ENCODE results near the gene IMMP2L.

The IMMP2L gene

DNA sequence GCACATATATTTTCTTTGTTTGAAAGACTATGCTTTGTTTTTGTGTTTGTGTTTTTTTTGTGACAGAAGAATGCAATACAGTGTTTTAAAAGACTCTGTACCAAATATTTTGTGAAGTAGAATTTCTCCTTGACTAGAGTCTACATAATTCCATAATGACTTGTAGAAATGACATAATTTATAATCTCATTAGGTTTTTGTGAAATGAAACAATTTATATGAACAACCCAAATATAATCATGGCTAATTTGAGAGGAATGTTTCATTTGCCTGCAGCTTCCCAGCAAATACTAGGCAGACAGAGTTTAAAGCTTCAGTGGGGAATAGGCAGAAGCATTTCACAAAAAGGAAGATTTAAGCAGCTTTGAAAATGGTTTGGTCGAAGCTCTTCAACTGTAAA, 686.9 kb downstream of the IMMP2L start:
- TF ChIP-seq REST (IDR thresholded peaks at IDR 0.05; ENCODE audit: insufficient read depth in 1 of 2, low read depth in 2 of 2, low read length in 2 of 2) = no peak
- TF ChIP-seq POLR2AphosphoS5 (IDR thresholded peaks at IDR 0.05; ENCODE audit: low read depth, low read length) = no peak
- no peak for TF ChIP-seq SIN3A (IDR thresholded peaks at IDR 0.05; ENCODE audit: borderline replicate concordance, insufficient read depth, low read length)
- no peak for TF ChIP-seq TAF1 (IDR thresholded peaks at IDR 0.05; ENCODE audit: borderline replicate concordance, insufficient read depth, low read length)
- no peak for TF ChIP-seq FOXP2 (optimal IDR thresholded peaks at IDR 0.05; ENCODE audit: borderline replicate concordance, extremely low read depth, extremely low read length, insufficient read depth)

DNA sequence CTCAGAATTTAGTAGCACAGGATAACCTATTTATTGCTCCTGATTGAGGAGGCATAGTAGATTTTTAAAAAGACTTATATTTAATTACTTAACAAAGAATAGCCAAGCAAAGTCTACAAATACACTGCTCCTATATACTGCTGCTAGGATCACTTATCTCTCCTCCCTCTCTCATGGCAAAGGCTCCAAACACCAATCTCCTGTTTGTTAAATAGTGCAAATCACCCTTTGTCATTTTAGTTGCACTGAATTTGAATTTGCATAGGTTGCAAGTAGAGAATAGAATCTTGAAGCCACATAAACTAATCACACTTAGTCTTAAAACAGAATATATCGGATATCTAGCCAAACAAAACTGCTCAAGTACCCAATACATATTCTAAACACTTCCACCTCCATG, 690.4 kb downstream of the IMMP2L start:
- no peak for TF ChIP-seq REST (IDR thresholded peaks at IDR 0.05; ENCODE audit: insufficient read depth in 1 of 2, low read depth in 2 of 2, low read length in 2 of 2)
- TF ChIP-seq TAF1 (IDR thresholded peaks at IDR 0.05; ENCODE audit: borderline replicate concordance, insufficient read depth, low read length) = no peak
- no peak for TF ChIP-seq FOXP2 (optimal IDR thresholded peaks at IDR 0.05; ENCODE audit: borderline replicate concordance, extremely low read depth, extremely low read length, insufficient read depth)
- TF ChIP-seq POLR2AphosphoS5 (IDR thresholded peaks at IDR 0.05; ENCODE audit: low read depth, low read length) = no peak
- TF ChIP-seq SIN3A (IDR thresholded peaks at IDR 0.05; ENCODE audit: borderline replicate concordance, insufficient read depth, low read length) = no peak

GRCh38 chr7:110870926-110871325, 691.4 kb downstream of the IMMP2L start:
- TF ChIP-seq SIN3A (IDR thresholded peaks at IDR 0.05; ENCODE audit: borderline replicate concordance, insufficient read depth, low read length) (no peak), POLR2AphosphoS5 (IDR thresholded peaks at IDR 0.05; ENCODE audit: low read depth, low read length) (no peak), REST (IDR thresholded peaks at IDR 0.05; ENCODE audit: insufficient read depth in 1 of 2, low read depth in 2 of 2, low read length in 2 of 2) (no peak), TAF1 (IDR thresholded peaks at IDR 0.05; ENCODE audit: borderline replicate concordance, insufficient read depth, low read length) (no peak), FOXP2 (optimal IDR thresholded peaks at IDR 0.05; ENCODE audit: borderline replicate concordance, extremely low read depth, extremely low read length, insufficient read depth) (no peak)

- TF ChIP-seq SIN3A (IDR thresholded peaks at IDR 0.05; ENCODE audit: borderline replicate concordance, insufficient read depth, low read length) (no peak), REST (IDR thresholded peaks at IDR 0.05; ENCODE audit: insufficient read depth in 1 of 2, low read depth in 2 of 2, low read length in 2 of 2) (no peak), TAF1 (IDR thresholded peaks at IDR 0.05; ENCODE audit: borderline replicate concordance, insufficient read depth, low read length) (no peak), POLR2AphosphoS5 (IDR thresholded peaks at IDR 0.05; ENCODE audit: low read depth, low read length) (no peak), FOXP2 (optimal IDR thresholded peaks at IDR 0.05; ENCODE audit: borderline replicate concordance, extremely low read depth, extremely low read length, insufficient read depth) (no peak)
Measured at GRCh38 chr7:110868458-110868857, 693.8 kb downstream of the IMMP2L start.

GRCh38 chr7:110867771-110868170, 694.5 kb downstream of the IMMP2L start:
- TF ChIP-seq TAF1 (IDR thresholded peaks at IDR 0.05; ENCODE audit: borderline replicate concordance, insufficient read depth, low read length) (no peak), POLR2AphosphoS5 (IDR thresholded peaks at IDR 0.05; ENCODE audit: low read depth, low read length) (no peak), REST (IDR thresholded peaks at IDR 0.05; ENCODE audit: insufficient read depth in 1 of 2, low read depth in 2 of 2, low read length in 2 of 2) (no peak), FOXP2 (optimal IDR thresholded peaks at IDR 0.05; ENCODE audit: borderline replicate concordance, extremely low read depth, extremely low read length, insufficient read depth) (no peak), SIN3A (IDR thresholded peaks at IDR 0.05; ENCODE audit: borderline replicate concordance, insufficient read depth, low read length) (no peak)
